Measurements from ENCODE around the gene SLC27A1. TPM values are rescaled to one million over a fixed set of nuclear protein-coding genes. Genes with fewer than 3 reads are reported as not detected.

SLC27A1 gene
- total and polyA plus RNA-seq, 10 of the 15 experiments (the other 5 are each of a cell fraction or from before 2014, with no cell fraction given), result 0.11 to 2.3 (median 1.2) TPM

DNA sequence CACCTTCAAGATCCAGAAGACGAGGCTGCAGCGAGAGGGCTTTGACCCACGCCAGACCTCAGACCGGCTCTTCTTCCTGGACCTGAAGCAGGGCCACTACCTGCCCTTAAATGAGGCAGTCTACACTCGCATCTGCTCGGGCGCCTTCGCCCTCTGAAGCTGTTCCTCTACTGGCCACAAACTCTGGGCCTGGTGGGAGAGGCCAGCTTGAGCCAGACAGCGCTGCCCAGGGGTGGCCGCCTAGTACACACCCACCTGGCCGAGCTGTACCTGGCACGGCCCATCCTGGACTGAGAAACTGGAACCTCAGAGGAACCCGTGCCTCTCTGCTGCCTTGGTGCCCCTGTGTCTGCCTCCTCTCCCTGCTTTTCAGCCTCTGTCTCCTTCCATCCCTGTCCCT, 34.1 kb downstream of the SLC27A1 start:
- Histone ChIP-seq H3K4me3 (no peak overlapping the region), H3K9ac (ENCODE audit: control insufficient read depth, insufficient read depth, low read length) (no peak overlapping the region), H3K36me3 (ENCODE audit: control insufficient read depth in 2 of 2, insufficient read depth in 2 of 2, low read length in 1 of 2) (no peaks in the 10 kb centered on the region; a peak in 1 of 4 replicates), H3K4me1 (ENCODE audit: control insufficient read depth, insufficient read depth, low read length) (peaks cover 4% of the 10 kb centered on the region; the same call in 1 of the 2 replicates), H2AFZ (ENCODE audit: control insufficient read depth, low read depth, low read length) (no peak overlapping the region), H3K79me2 (ENCODE audit: control insufficient read depth, insufficient read depth, low read length) (peaks cover 7% of the 10 kb centered on the region), H3K4me2 (ENCODE audit: control insufficient read depth, insufficient read depth) (no peak overlapping the region), H3K9me3 (replicated peaks; ENCODE audit: control insufficient read depth, insufficient read depth, low read length) (no peaks in the 10 kb centered on the region; the same call in 2 of the 3 replicates), H3K27ac (ENCODE audit: control insufficient read depth, insufficient read depth) (no peak overlapping the region), H3K27me3 (replicated peaks in 1 of 2; ENCODE audit: control insufficient read depth in 2 of 2, insufficient read depth in 2 of 2, low read length in 1 of 2) (no peaks in the 10 kb centered on the region), H4K20me1 (ENCODE audit: control insufficient read depth, insufficient read depth) (no peaks in the 10 kb centered on the region)
- SMC1A ChIA-PET (ENCODE audit: uncharacterized antibody, unreplicated experiment), result no interaction called here
- CTCF ChIA-PET, result interaction anchor here (1.5 kb wide), 1 partner anchor 355 kb away, joined by 3 read pairs; no protein-coding TSS in a partner anchor
- in situ Hi-C loops (cut with MboI), result no loop called here
- DNase-seq (ENCODE audit: low read depth, low spot score) (no peak), FAIRE-seq (no peak), ATAC-seq (no peak)
- POLR2A ChIA-PET, result no interaction called here
- TF ChIP-seq ZSCAN29 (IDR thresholded peaks at IDR 0.05) (no peak), LARP7 (IDR thresholded peaks at IDR 0.05) (no peak), ZNF274 (IDR thresholded peaks at IDR 0.05; ENCODE audit: insufficient read depth, insufficient read length) (no peak), CHD4 (IDR thresholded peaks at IDR 0.05) (no peak), CBX3 (IDR thresholded peaks at IDR 0.05; ENCODE audit: borderline replicate concordance, low read depth) (no peak), WRNIP1 (IDR thresholded peaks at IDR 0.05; ENCODE audit: borderline replicate concordance, low read depth, low read length) (no peak)
- TF ChIP-seq, protein P1, sequence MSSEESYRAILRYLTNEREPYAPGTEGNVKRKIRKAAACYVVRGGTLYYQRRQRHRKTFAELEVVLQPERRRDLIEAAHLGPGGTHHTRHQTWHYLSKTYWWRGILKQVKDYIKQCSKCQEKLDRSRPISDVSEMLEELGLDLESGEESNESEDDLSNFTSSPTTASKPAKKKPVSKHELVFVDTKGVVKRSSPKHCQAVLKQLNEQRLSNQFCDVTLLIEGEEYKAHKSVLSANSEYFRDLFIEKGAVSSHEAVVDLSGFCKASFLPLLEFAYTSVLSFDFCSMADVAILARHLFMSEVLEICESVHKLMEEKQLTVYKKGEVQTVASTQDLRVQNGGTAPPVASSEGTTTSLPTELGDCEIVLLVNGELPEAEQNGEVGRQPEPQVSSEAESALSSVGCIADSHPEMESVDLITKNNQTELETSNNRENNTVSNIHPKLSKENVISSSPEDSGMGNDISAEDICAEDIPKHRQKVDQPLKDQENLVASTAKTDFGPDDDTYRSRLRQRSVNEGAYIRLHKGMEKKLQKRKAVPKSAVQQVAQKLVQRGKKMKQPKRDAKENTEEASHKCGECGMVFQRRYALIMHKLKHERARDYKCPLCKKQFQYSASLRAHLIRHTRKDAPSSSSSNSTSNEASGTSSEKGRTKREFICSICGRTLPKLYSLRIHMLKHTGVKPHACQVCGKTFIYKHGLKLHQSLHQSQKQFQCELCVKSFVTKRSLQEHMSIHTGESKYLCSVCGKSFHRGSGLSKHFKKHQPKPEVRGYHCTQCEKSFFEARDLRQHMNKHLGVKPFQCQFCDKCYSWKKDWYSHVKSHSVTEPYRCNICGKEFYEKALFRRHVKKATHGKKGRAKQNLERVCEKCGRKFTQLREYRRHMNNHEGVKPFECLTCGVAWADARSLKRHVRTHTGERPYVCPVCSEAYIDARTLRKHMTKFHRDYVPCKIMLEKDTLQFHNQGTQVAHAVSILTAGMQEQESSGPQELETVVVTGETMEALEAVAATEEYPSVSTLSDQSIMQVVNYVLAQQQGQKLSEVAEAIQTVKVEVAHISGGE (CRISPR knock-in tag; IDR thresholded peaks at IDR 0.05), result no peak
- whole genome bisulfite sequencing (ENCODE audit: insufficient coverage, insufficient replicate concordance, low lambda C conversion rate, missing lambda C conversion rate), result 96% methylated on average over 13 of the region's 13 CpGs
- RAD21 ChIA-PET (ENCODE audit: unreplicated experiment), result no interaction called here
- no TSS peak for BruUV-seq (replicated peaks)
- intact Hi-C loops (cut with micrococcal nuclease; ENCODE audit: unreplicated experiment), result no loop called here
